Measurements from ENCODE around the gene CS.
"Not testable (repeated sequence)": the region's sequence is repeated elsewhere in the genome, so short reads cannot be mapped to it uniquely, and the experiment has no call there.

DNA sequence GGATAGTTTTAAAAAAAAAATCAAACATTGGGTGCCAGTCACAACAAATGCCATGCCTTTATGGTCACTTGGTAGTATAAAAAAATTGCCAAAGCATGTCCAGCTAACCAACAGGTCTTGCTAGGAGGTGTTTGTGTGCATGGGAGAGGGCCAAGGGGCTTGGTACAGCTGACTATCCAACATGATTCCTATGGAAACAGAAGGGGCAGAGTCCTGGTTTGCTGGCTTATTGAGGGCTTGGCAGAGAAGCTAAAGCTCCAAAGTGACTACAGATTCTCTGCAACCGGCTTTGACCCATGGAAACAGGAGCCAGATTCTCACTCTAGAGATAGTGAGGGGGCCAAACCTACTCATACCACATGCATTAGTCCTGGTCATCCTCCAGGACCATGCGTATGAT is 27.7 kb downstream of the CS start:
- TF ChIP-seq CTCF (IDR thresholded peaks at IDR 0.05; ENCODE audit: poor library complexity, severe bottlenecking); REST (IDR thresholded peaks at IDR 0.05; ENCODE audit: borderline replicate concordance); POLR2AphosphoS5 (IDR thresholded peaks at IDR 0.05); TAF1 (IDR thresholded peaks at IDR 0.05; ENCODE audit: low read depth); EZH2 (IDR thresholded peaks at IDR 0.05; ENCODE audit: borderline replicate concordance, insufficient read depth, low read length, poor library complexity, severe bottlenecking); MXI1 (conservative IDR thresholded peaks at IDR 0.05; ENCODE audit: poor library complexity, severe bottlenecking); EP300 (conservative IDR thresholded peaks at IDR 0.05; ENCODE audit: poor library complexity, severe bottlenecking): not testable (repeated sequence)
